ENCODE measurements around the gene NOC2L. TPM values are rescaled to one million over a fixed set of nuclear protein-coding genes. Genes with fewer than 3 reads are reported as not detected.
"Not testable (repeated sequence)": the region's sequence is repeated elsewhere in the genome, so short reads cannot be mapped to it uniquely, and the experiment has no call there.

NOC2L gene
- total RNA-seq, 1 experiment from 2014 or later = 130 TPM

- not testable (repeated sequence) for H3K9me3 ChIP-seq (ENCODE audit: control insufficient read depth, low read depth, low read length); H3K79me2 ChIP-seq (ENCODE audit: insufficient read depth, low read length); H2BK20ac ChIP-seq (ENCODE audit: low read depth, low read length, poor library complexity, severe bottlenecking); H2AFZ ChIP-seq (ENCODE audit: low read length); H3K4me2 ChIP-seq (ENCODE audit: insufficient read depth, insufficient read length, low read length); H3K27ac ChIP-seq (ENCODE audit: insufficient read length, low read depth, low read length); H3K4me3 Mint-ChIP-seq; H3K23ac ChIP-seq (ENCODE audit: insufficient read length, low read depth, low read length); H3K56ac ChIP-seq (ENCODE audit: insufficient read length, low read depth, low read length); H3K23me2 ChIP-seq (ENCODE audit: insufficient read length, low read depth, low read length, poor library complexity, severe bottlenecking); H3K14ac ChIP-seq (ENCODE audit: insufficient read depth, low read length); H2BK120ac ChIP-seq (ENCODE audit: low read depth, low read length, poor library complexity, severe bottlenecking); H3K9ac ChIP-seq (ENCODE audit: extremely low read depth, insufficient read length, low read length); H4K91ac ChIP-seq (ENCODE audit: insufficient read length, low read depth, low read length); H2BK5ac ChIP-seq (ENCODE audit: insufficient read length, low read length); DNase-seq; H3K27ac Mint-ChIP-seq; H3K4ac ChIP-seq (ENCODE audit: low read depth, low read length); H2AK5ac ChIP-seq (ENCODE audit: insufficient read length, low read length); H3K36me3 Mint-ChIP-seq (ENCODE audit: insufficient read depth in 1 of 3, low read depth in 3 of 3); H3K4me1 Mint-ChIP-seq; H2BK15ac ChIP-seq (ENCODE audit: low read depth, low read length); H3K79me1 ChIP-seq (ENCODE audit: insufficient read depth, low read depth, low read length, poor library complexity, severe bottlenecking); H4K20me1 ChIP-seq (ENCODE audit: control insufficient read depth, insufficient read depth, insufficient read length); H3K27me3 ChIP-seq (ENCODE audit: insufficient read depth, low read length); H3K18ac ChIP-seq (ENCODE audit: insufficient read length, low read depth, low read length); H2BK12ac ChIP-seq (ENCODE audit: insufficient read length, low read depth, low read length); H4K5ac ChIP-seq (ENCODE audit: insufficient read length, low read depth, low read length); H3K4me1 ChIP-seq (ENCODE audit: insufficient read depth, low read length); H4K8ac ChIP-seq (replicated peaks; ENCODE audit: insufficient read length, low read depth, low read length); H3T11ph ChIP-seq (ENCODE audit: low read length)
- WGBS (ENCODE audit: extremely low coverage, insufficient read length, low lambda C conversion rate) = no CpG with 5 or more reads among the region's 5 CpGs
- Mint-ChIP-seq H3K27me3 (ENCODE audit: low read depth) (peaks cover 95% of the 10 kb centered on the region), H3K9me3 (peaks cover 21 to 23% of the 10 kb centered on the region in 2 experiments)
Observed at GRCh38 chr1:988061-988460, 29.0 kb upstream of the NOC2L start.

All from H9 (cell line).